Panc1 (cell line): Measurements from ENCODE around the gene USH2A. TPM values are rescaled to one million over a fixed set of nuclear protein-coding genes. Genes with fewer than 3 reads are reported as not detected.

Experiments
- ATAC-seq: fragments of 200-7000 bp; cut with Tn5 transposase; 2 replicates; pipeline ENCODE4 v1.9.1; 2020; ENCODE audit warnings: mild to moderate bottlenecking, moderate library complexity
- BruUV-seq: library from RNA; stranded (reverse); fragments of 400-500 nt; replicated peaks from 2 replicates; lab custom pipeline; 2021; lab: Mats Ljungman, UMichigan
- CTCF ChIA-PET: fragments of 300-600 bp; sonication (Branson Sonifier 250); formaldehyde crosslinking; loops from one replicate; lab custom pipeline; 2022; ENCODE audit warnings: antibody characterized with exemption; lab: Charles Lee
- POLR2A ChIA-PET: fragments of 300-600 bp; sonication (Branson Sonifier 250); formaldehyde crosslinking; loops from one replicate; lab custom pipeline; 2022; ENCODE audit warnings: antibody characterized with exemption; lab: Charles Lee
- DNase-seq: peaks from one replicate; pipeline ENCODE4 v3.0.0-alpha.2; 2010; ENCODE audit warnings: low read depth, low spot score
- H3K27ac ChIP-seq: 2 replicates; pipeline ENCODE4 v1.5.1; 2011; ENCODE audit warnings: mild to moderate bottlenecking, low read length, inconsistent platforms
- H3K27me3 ChIP-seq: fragments of 200-500 bp; sonication (Bioruptor generic); 2 replicates; pipeline ENCODE4 v1.6.0; 2014; ENCODE audit warnings: low read length, inconsistent platforms; ENCODE audit not compliant: control insufficient read depth, insufficient read depth
- H3K36me3 ChIP-seq: fragments of 200-500 bp; sonication (Bioruptor generic); 2 replicates; pipeline ENCODE4 v1.5.1; 2014; ENCODE audit warnings: inconsistent platforms, mild to moderate bottlenecking, low read length, moderate library complexity; ENCODE audit not compliant: control insufficient read depth, insufficient read depth
- H3K4me1 ChIP-seq: 2 replicates; pipeline ENCODE4 v1.5.1; 2011; ENCODE audit warnings: inconsistent platforms, mild to moderate bottlenecking, low read length, moderate library complexity; ENCODE audit not compliant: control insufficient read depth, insufficient read depth
- H3K4me3 ChIP-seq, 2 experiments: 2 replicates each; pipeline ENCODE4 v1.5.1; 2011 to 2012; ENCODE audit warnings: low read depth in 2 of 2, low read length in 2 of 2, mild to moderate bottlenecking in 2 of 2, inconsistent platforms in 1 of 2, moderate library complexity in 1 of 2
- H3K9me3 ChIP-seq: fragments of 200-500 bp; sonication (Bioruptor generic); 2 replicates; pipeline ENCODE4 v1.5.1; 2014; ENCODE audit warnings: low read depth, mild to moderate bottlenecking, inconsistent platforms, low read length, moderate library complexity; ENCODE audit not compliant: control insufficient read depth, insufficient read depth
- CTCF ChIP-seq: fragments of 450-650 bp; IDR thresholded peaks from 2 replicates; pipeline ENCODE4 v1.5.1; 2017; ENCODE audit warnings: mild to moderate bottlenecking
- POLR2AphosphoS5 ChIP-seq: IDR thresholded peaks from 2 replicates; pipeline ENCODE4 v1.6.1; 2012; ENCODE audit warnings: mild to moderate bottlenecking, low read depth, low read length, moderate library complexity
- REST ChIP-seq, 2 experiments: IDR thresholded peaks; 2 replicates each; pipeline ENCODE4 v1.6.1; 2011 to 2012; ENCODE audit warnings: low read depth in 2 of 2, control low read depth in 1 of 2, low read length in 1 of 2, mild to moderate bottlenecking in 1 of 2, moderate library complexity in 1 of 2; ENCODE audit not compliant: insufficient read depth in 1 of 2
- SIN3A ChIP-seq: IDR thresholded peaks from 2 replicates; pipeline ENCODE4 v1.6.1; 2012; ENCODE audit warnings: low read depth, mild to moderate bottlenecking, low read length, moderate library complexity, borderline replicate concordance; ENCODE audit not compliant: insufficient read depth
- TCF7L2 ChIP-seq: IDR thresholded peaks from 2 replicates; pipeline ENCODE4 v1.6.1; 2011; ENCODE audit warnings: mild to moderate bottlenecking, low read depth, low read length, inconsistent platforms
- in situ Hi-C: cut with HindIII; loops from 2 replicates; pipeline ENCODE4 v1.10.0; 2016; ENCODE audit warnings: low sequenced_read_pairs, low pct_unique_long_range_greater_than_20kb
- intact Hi-C: fragments of 100-400 bp; cut with micrococcal nuclease; formaldehyde crosslinking; loops from one replicate; pipeline ENCODE4 v1.10.0; 2022; ENCODE audit not compliant: unreplicated experiment
- total RNA-seq: library from RNA; stranded (reverse); gene quantifications from one replicate; pipeline ENCODE4 v1.2.1, GENCODE V29; 2021; ENCODE audit not compliant: unreplicated experiment

Gene USH2A
- total RNA-seq, 1 experiment from 2014 or later: not detected

- no peak overlapping the region for H3K27ac ChIP-seq
- H3K9me3 ChIP-seq: no peaks in the 10 kb centered on the region
- ChIA-PET POLR2A (no interaction called here), CTCF (no interaction called here)
- ATAC-seq (no peak), DNase-seq (no peak)
- H3K36me3 ChIP-seq: no peaks in the 10 kb centered on the region
- H3K4me3 ChIP-seq: no peak overlapping the region
- intact Hi-C loops: no loop called here
- TF ChIP-seq SIN3A: no peak
- no peak for TF ChIP-seq REST (IDR thresholded peaks at IDR 0.05; ENCODE audit: insufficient read depth in 1 of 2, low read depth in 2 of 2, low read length in 1 of 2)
- BruUV-seq: no TSS peak
- no peaks in the 10 kb centered on the region for H3K4me1 ChIP-seq
- H3K27me3 ChIP-seq: no peaks in the 10 kb centered on the region
- in situ Hi-C loops: no loop called here
These were observed 691.5 kb downstream of the USH2A start for GRCh38 chr1:215731699-215732098.

- Histone ChIP-seq H3K4me3 (no peak overlapping the region), H3K9me3 (no peaks in the 10 kb centered on the region), H3K27ac (no peak overlapping the region), H3K27me3 (no peaks in the 10 kb centered on the region), H3K36me3 (no peaks in the 10 kb centered on the region), H3K4me1 (no peaks in the 10 kb centered on the region)
- CTCF ChIA-PET: no interaction called here
- intact Hi-C loops: no loop called here
- in situ Hi-C loops: no loop called here
- DNase-seq (no peak), ATAC-seq (no peak)
- no TSS peak for BruUV-seq
- no peak for TF ChIP-seq SIN3A
- no peak for TF ChIP-seq REST (IDR thresholded peaks at IDR 0.05; ENCODE audit: insufficient read depth in 1 of 2, low read depth in 2 of 2, low read length in 1 of 2)
- no peak for TF ChIP-seq CTCF
- no peak for TF ChIP-seq TCF7L2
- no peak for TF ChIP-seq POLR2AphosphoS5
- POLR2A ChIA-PET: no interaction called here
These were observed 692.6 kb downstream of the USH2A start for GRCh38 chr1:215730600-215730999.
